ENCODE results near the gene JARID2. TPM values are rescaled to one million over a fixed set of nuclear protein-coding genes. Genes with fewer than 3 reads are reported as not detected.
A peak's percentile ranks its signal among the peaks of the same experiment; 100 is the strongest.

Gene JARID2
- total and polyA plus RNA-seq, 4 donors, result 1.4 to 12.3 (median 3.4) TPM

GRCh38 chr6:15299430-15300131, 53.7 kb downstream of the JARID2 start:
- Histone ChIP-seq H3K36me3 (ENCODE audit: control insufficient read depth in 4 of 4, insufficient read depth in 3 of 4, low read depth in 1 of 4, low read length in 3 of 4) (no peaks in the 10 kb centered on the region), H3K4me3 (ENCODE audit: low read depth in 1 of 3, low read length in 3 of 3) (no peak overlapping the region), H3K9ac (ENCODE audit: low read depth in 1 of 2, low read length in 2 of 2) (no peak overlapping the region), H3K4me1 (ENCODE audit: control insufficient read depth in 4 of 4, insufficient read depth in 4 of 4, low read length in 3 of 4) (peaks cover 0 to 7% (median 2%) of the 10 kb centered on the region in 4 donors), H3K27ac (ENCODE audit: low read depth in 1 of 2, low read length in 2 of 2) (no peak overlapping the region), H3K9me3 (ENCODE audit: control insufficient read depth in 4 of 4, low read length in 3 of 4) (no peaks in the 10 kb centered on the region), H3K27me3 (ENCODE audit: control insufficient read depth in 4 of 4, insufficient read depth in 4 of 4, low read length in 3 of 4) (no peaks in the 10 kb centered on the region)
- WGBS, result 78% methylated on average over 8 of the region's 8 CpGs
- TF ChIP-seq HNF4A (conservative IDR thresholded peaks at IDR 0.05) (no peak), RXRA (IDR thresholded peaks at IDR 0.05) (no peak), NR2F2 (IDR thresholded peaks at IDR 0.05) (no peak)
- TF ChIP-seq, protein P1, sequence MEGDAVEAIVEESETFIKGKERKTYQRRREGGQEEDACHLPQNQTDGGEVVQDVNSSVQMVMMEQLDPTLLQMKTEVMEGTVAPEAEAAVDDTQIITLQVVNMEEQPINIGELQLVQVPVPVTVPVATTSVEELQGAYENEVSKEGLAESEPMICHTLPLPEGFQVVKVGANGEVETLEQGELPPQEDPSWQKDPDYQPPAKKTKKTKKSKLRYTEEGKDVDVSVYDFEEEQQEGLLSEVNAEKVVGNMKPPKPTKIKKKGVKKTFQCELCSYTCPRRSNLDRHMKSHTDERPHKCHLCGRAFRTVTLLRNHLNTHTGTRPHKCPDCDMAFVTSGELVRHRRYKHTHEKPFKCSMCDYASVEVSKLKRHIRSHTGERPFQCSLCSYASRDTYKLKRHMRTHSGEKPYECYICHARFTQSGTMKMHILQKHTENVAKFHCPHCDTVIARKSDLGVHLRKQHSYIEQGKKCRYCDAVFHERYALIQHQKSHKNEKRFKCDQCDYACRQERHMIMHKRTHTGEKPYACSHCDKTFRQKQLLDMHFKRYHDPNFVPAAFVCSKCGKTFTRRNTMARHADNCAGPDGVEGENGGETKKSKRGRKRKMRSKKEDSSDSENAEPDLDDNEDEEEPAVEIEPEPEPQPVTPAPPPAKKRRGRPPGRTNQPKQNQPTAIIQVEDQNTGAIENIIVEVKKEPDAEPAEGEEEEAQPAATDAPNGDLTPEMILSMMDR (IDR thresholded peaks at IDR 0.05; ENCODE audit: low read depth, low read length, missing input control), result no peak
- TF ChIP-seq, protein P2, sequence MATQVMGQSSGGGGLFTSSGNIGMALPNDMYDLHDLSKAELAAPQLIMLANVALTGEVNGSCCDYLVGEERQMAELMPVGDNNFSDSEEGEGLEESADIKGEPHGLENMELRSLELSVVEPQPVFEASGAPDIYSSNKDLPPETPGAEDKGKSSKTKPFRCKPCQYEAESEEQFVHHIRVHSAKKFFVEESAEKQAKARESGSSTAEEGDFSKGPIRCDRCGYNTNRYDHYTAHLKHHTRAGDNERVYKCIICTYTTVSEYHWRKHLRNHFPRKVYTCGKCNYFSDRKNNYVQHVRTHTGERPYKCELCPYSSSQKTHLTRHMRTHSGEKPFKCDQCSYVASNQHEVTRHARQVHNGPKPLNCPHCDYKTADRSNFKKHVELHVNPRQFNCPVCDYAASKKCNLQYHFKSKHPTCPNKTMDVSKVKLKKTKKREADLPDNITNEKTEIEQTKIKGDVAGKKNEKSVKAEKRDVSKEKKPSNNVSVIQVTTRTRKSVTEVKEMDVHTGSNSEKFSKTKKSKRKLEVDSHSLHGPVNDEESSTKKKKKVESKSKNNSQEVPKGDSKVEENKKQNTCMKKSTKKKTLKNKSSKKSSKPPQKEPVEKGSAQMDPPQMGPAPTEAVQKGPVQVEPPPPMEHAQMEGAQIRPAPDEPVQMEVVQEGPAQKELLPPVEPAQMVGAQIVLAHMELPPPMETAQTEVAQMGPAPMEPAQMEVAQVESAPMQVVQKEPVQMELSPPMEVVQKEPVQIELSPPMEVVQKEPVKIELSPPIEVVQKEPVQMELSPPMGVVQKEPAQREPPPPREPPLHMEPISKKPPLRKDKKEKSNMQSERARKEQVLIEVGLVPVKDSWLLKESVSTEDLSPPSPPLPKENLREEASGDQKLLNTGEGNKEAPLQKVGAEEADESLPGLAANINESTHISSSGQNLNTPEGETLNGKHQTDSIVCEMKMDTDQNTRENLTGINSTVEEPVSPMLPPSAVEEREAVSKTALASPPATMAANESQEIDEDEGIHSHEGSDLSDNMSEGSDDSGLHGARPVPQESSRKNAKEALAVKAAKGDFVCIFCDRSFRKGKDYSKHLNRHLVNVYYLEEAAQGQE (IDR thresholded peaks at IDR 0.05), result no peak
- peak; percentile 72 for DNase-seq (ENCODE audit: low spot score)

DNA sequence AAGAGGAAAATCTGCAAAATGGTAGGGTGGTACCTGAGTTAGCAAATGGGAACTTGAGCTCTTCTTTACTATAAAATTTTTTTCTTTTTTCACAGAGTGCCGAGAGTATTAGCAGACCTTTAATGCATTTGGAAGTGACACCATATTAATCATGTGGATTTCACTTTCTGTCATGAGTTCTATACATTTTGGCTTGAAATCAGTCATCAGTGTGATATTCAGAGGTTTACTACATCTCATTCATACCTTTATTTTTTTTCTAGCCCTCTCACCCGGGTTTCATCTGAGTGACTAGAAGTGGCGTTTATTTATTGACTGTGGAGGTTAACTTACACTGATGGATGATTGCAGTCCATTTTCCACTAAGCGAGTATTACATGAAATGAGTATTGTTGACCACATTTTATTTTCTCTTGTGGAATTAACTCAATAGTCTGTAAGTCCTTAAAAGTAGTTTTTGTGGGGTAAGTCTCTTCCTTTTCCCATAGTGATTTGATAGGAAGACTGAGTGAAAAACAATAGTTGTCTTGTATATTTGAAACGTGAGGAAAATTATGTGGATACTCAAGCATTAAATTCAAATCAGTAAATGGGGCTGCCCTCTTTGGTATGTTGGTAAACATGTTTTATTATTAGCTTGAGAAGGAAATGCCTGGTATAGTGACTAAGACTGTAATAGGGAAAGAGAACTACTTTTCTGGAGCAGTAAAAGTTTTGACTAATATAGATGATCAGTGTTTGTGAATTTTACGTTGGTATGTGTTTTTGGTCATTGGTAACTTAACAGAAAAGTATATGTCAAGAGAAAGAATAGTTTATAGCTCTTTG, 55.5 kb downstream of the JARID2 start:
- no peak for TF ChIP-seq SP1 (IDR thresholded peaks at IDR 0.05)
- TF ChIP-seq, protein P3, sequence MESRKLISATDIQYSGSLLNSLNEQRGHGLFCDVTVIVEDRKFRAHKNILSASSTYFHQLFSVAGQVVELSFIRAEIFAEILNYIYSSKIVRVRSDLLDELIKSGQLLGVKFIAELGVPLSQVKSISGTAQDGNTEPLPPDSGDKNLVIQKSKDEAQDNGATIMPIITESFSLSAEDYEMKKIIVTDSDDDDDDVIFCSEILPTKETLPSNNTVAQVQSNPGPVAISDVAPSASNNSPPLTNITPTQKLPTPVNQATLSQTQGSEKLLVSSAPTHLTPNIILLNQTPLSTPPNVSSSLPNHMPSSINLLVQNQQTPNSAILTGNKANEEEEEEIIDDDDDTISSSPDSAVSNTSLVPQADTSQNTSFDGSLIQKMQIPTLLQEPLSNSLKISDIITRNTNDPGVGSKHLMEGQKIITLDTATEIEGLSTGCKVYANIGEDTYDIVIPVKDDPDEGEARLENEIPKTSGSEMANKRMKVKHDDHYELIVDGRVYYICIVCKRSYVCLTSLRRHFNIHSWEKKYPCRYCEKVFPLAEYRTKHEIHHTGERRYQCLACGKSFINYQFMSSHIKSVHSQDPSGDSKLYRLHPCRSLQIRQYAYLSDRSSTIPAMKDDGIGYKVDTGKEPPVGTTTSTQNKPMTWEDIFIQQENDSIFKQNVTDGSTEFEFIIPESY (IDR thresholded peaks at IDR 0.05), result no peak
- TF ChIP-seq, protein P2 (IDR thresholded peaks at IDR 0.05), result no peak
- TF ChIP-seq HNF4A (conservative IDR thresholded peaks at IDR 0.05), result no peak
- no peak for TF ChIP-seq HNF4G (IDR thresholded peaks at IDR 0.05)
- no peak for TF ChIP-seq EGR1 (IDR thresholded peaks at IDR 0.05; ENCODE audit: low read depth in 2 of 2)
- TF ChIP-seq YY1 (IDR thresholded peaks at IDR 0.05), result no peak
- 88% methylated on average over 6 of the region's 6 CpGs for WGBS
- Histone ChIP-seq H3K9me3 (ENCODE audit: control insufficient read depth in 4 of 4, low read length in 3 of 4) (no peaks in the 10 kb centered on the region), H3K9ac (ENCODE audit: low read depth in 1 of 2, low read length in 2 of 2) (no peak overlapping the region), H3K27me3 (ENCODE audit: control insufficient read depth in 4 of 4, insufficient read depth in 4 of 4, low read length in 3 of 4) (no peaks in the 10 kb centered on the region), H3K4me3 (ENCODE audit: low read depth in 1 of 3, low read length in 3 of 3) (no peak overlapping the region), H3K27ac (ENCODE audit: low read depth in 1 of 2, low read length in 2 of 2) (no peak overlapping the region), H3K36me3 (ENCODE audit: control insufficient read depth in 4 of 4, insufficient read depth in 3 of 4, low read depth in 1 of 4, low read length in 3 of 4) (no peaks in the 10 kb centered on the region), H3K4me1 (ENCODE audit: control insufficient read depth in 4 of 4, insufficient read depth in 4 of 4, low read length in 3 of 4) (peaks cover 0 to 7% (median 2%) of the 10 kb centered on the region in 4 donors)
- no peak for DNase-seq (ENCODE audit: low spot score)

Measured in liver (tissue), 9 donors.